GM12878 (cell line): Measurements from ENCODE around the gene BNIP3. TPM values are rescaled to one million over a fixed set of nuclear protein-coding genes. Genes with fewer than 3 reads are reported as not detected.
"Not testable (repeated sequence)": the region's sequence is repeated elsewhere in the genome, so short reads cannot be mapped to it uniquely, and the experiment has no call there.

Experiments used
- ATAC-seq: fragments of 200-7000 bp; cut with Tn5 transposase; 3 replicates; pipeline ENCODE4 v1.9.1; 2020; ENCODE audit warnings: mild to moderate bottlenecking, moderate library complexity
- BruUV-seq: library from RNA; stranded (reverse); fragments of 400-500 nt; replicated peaks from 2 replicates; lab custom pipeline; 2021; lab: Mats Ljungman, UMichigan
- CTCF ChIA-PET: fragments of 300-600 bp; sonication (Branson Sonifier 250); formaldehyde crosslinking; extraction: SDS; loops from one replicate; lab custom pipeline; 2021; ENCODE audit warnings: inconsistent platforms; lab: Yijun Ruan, JAX
- POLR2A ChIA-PET: fragments of 350-600 bp; formaldehyde crosslinking; extraction: SDS; loops from one replicate; lab custom pipeline; 2021; ENCODE audit warnings: inconsistent platforms; lab: Charles Lee
- RAD21 ChIA-PET: fragments of 300-600 bp; sonication (Branson Sonifier 250); formaldehyde crosslinking; loops from one replicate; lab custom pipeline; 2023; ENCODE audit warnings: antibody characterized with exemption; ENCODE audit not compliant: unreplicated experiment; lab: Charles Lee
- SMC1A ChIA-PET: fragments of 300-600 bp; sonication (Branson Sonifier 250); formaldehyde crosslinking; loops from one replicate; lab custom pipeline; 2023; ENCODE audit not compliant: unreplicated experiment, uncharacterized antibody; lab: Charles Lee
- DNase-seq: peaks from one replicate; pipeline ENCODE4 v3.0.0-alpha.2; 2011; ENCODE audit warnings: low read depth, low spot score
- FAIRE-seq: peaks from 3 replicates; lab custom pipeline; 2011; peaks lifted over from hg19 to GRCh38; lab: Jason Lieb, UNC
- H2AFZ ChIP-seq: 2 replicates; pipeline ENCODE4 v1.6.0; 2011; ENCODE audit warnings: low read depth, low read length, control low read depth; ENCODE audit not compliant: control insufficient read depth
- H3K27ac ChIP-seq: 2 replicates; pipeline ENCODE4 v1.5.1; 2011; ENCODE audit warnings: control low read depth; ENCODE audit not compliant: control insufficient read depth, insufficient read depth
- H3K27me3 ChIP-seq, 2 experiments: replicated peaks in 1 of 2; 2 replicates each; pipeline versions ENCODE4 v1.6.0 to v1.6.1; 2011; ENCODE audit warnings: low read length in 1 of 2; ENCODE audit not compliant: control insufficient read depth in 2 of 2, insufficient read depth in 2 of 2
- H3K36me3 ChIP-seq, 2 experiments: 2 replicates each; pipeline ENCODE4 v1.5.1; 2011; ENCODE audit warnings: low read length in 1 of 2; ENCODE audit not compliant: control insufficient read depth in 2 of 2, insufficient read depth in 2 of 2
- H3K4me1 ChIP-seq: 2 replicates; pipeline ENCODE4 v1.6.1; 2011; ENCODE audit warnings: mild to moderate bottlenecking, low read length, moderate library complexity, mixed read lengths; ENCODE audit not compliant: control insufficient read depth, insufficient read depth
- H3K4me2 ChIP-seq: 2 replicates; pipeline ENCODE4 v1.6.0; 2011; ENCODE audit warnings: control low read depth; ENCODE audit not compliant: control insufficient read depth, insufficient read depth
- H3K4me3 ChIP-seq: fragments of 200-600 bp; sonication (generic); 2 replicates; pipeline ENCODE4 v1.5.1; 2016
- H3K79me2 ChIP-seq: 2 replicates; pipeline ENCODE4 v1.6.0; 2011; ENCODE audit warnings: low read length; ENCODE audit not compliant: control insufficient read depth, insufficient read depth
- H3K9ac ChIP-seq: 2 replicates; pipeline ENCODE4 v1.8.0; 2011; ENCODE audit warnings: low read length, control low read depth, mixed read lengths; ENCODE audit not compliant: control insufficient read depth, insufficient read depth
- H3K9me3 ChIP-seq: replicated peaks from 3 replicates; pipeline ENCODE4 v1.5.1; 2011; ENCODE audit warnings: mild to moderate bottlenecking, low read length; ENCODE audit not compliant: control insufficient read depth, insufficient read depth
- H4K20me1 ChIP-seq: 2 replicates; pipeline ENCODE4 v1.6.0; 2011; ENCODE audit not compliant: control insufficient read depth, insufficient read depth
- CHD4 ChIP-seq: fragments of 200-600 bp; sonication (generic); IDR thresholded peaks from 2 replicates; pipeline ENCODE4 v1.6.1; 2016; ENCODE audit warnings: mild to moderate bottlenecking
- TBL1XR1 ChIP-seq: IDR thresholded peaks from 2 replicates; pipeline ENCODE4 v1.6.1; 2012; ENCODE audit warnings: low read depth, low read length, improper control_type of control experiment
- YY1 ChIP-seq: IDR thresholded peaks from 2 replicates; pipeline ENCODE4 v1.6.1; 2011; ENCODE audit warnings: low read depth, mild to moderate bottlenecking, low read length
- ZBTB40 ChIP-seq: fragments of 450-650 bp; IDR thresholded peaks from 2 replicates; pipeline ENCODE4 v1.6.1; 2016; ENCODE audit warnings: mild to moderate bottlenecking, moderate library complexity, borderline replicate concordance
- ZNF274 ChIP-seq: IDR thresholded peaks from one replicate; pipeline ENCODE4 v1.8.0; 2011; ENCODE audit not compliant: insufficient read length, insufficient read depth
- WGBS: methylation state at CpG from one replicate; pipeline ENCODE4 v1.1.6; 2016; ENCODE audit warnings: low lambda C conversion rate; ENCODE audit not compliant: insufficient replicate concordance, insufficient coverage; ENCODE audit errors: missing lambda C conversion rate; 5-methylcytosine and 5-hydroxymethylcytosine counted together
- in situ Hi-C: fragments of 300-500 bp; cut with MboI; formaldehyde crosslinking; loops from 9 replicates; pipeline ENCODE4 v1.14.3; 2018; ENCODE audit warnings: mixed read lengths
- intact Hi-C: fragments of 100-400 bp; cut with micrococcal nuclease; formaldehyde crosslinking; loops from one replicate; pipeline ENCODE4 v1.14.2; 2022; ENCODE audit not compliant: unreplicated experiment
- polyA plus RNA-seq, 11 experiments: library from polyadenylated mRNA; depleted of rRNA in 4 of 11; unstranded in 6 of 11; stranded (reverse) in 5 of 11; fragments of >200 nt; fragmentation: Nextera tagmentation in 4 of 11; fragmentation: Illumina TruSeq in 1 of 11; extraction: Ambion mirVana in 4 of 11; extraction: Trizol in 1 of 11; gene quantifications; 1 replicate in 1 of 11; 2 replicates in 10 of 11; pipeline versions ENCODE4 v1.2.1 to v1.2.3, GENCODE V29; 2011 to 2016; ENCODE audit warnings: inconsistent platforms in 2 of 11, missing spikeins in 2 of 11, low read depth in 1 of 11
- total RNA-seq, 4 experiments: library from RNA; depleted of rRNA in 3 of 4; stranded (reverse); fragments of >200 nt in 3 of 4; fragmentation: Illumina TruSeq in 1 of 4; extraction: Trizol in 1 of 4; gene quantifications; 2 replicates each; pipeline versions ENCODE4 v1.2.1 to v1.2.3, GENCODE V29; 2013 to 2021

The BNIP3 gene
- total and polyA plus RNA-seq, 10 of the 15 experiments (the other 5 are each of a cell fraction or from before 2014, with no cell fraction given), result 7.7 to 122 (median 29.9) TPM

- TF ChIP-seq TBL1XR1, result no peak
- no peak for TF ChIP-seq ZNF274
- TF ChIP-seq YY1, result no peak
- TF ChIP-seq CHD4, result no peak
- no peak for TF ChIP-seq ZBTB40
- TF ChIP-seq, all 136 proteins: peak for 0
- Histone ChIP-seq H3K27ac (no peak overlapping the region), H3K4me3 (no peak overlapping the region), H3K9ac (no peak overlapping the region), H3K4me2 (no peak overlapping the region), H3K9me3 (no peaks in the 10 kb centered on the region), H3K79me2 (no peaks in the 10 kb centered on the region), H3K27me3 (no peaks in the 10 kb centered on the region), H4K20me1 (no peaks in the 10 kb centered on the region), H3K4me1 (no peaks in the 10 kb centered on the region), H2AFZ (no peak overlapping the region), H3K36me3 (peaks cover 12 to 25% of the 10 kb centered on the region in 2 experiments; a peak in 3 of 4 replicates)
- no peak for ATAC-seq
- ChIA-PET POLR2A (no interaction called here), SMC1A (no interaction called here), RAD21 (no interaction called here), CTCF (no interaction called here)
- BruUV-seq, result no TSS peak
- DNase-seq, result no peak
- FAIRE-seq, result no peak
- intact Hi-C loops (no loop called here), in situ Hi-C loops (no loop called here)
- WGBS, result 96% methylated on average over 20 of the region's 21 CpGs
These were observed 27.3 kb downstream of the BNIP3 start for GRCh38 chr10:131954356-131954965.

GRCh38 chr10:131949908-131950307 is 31.8 kb downstream of the BNIP3 start:
- RAD21 ChIA-PET, H3K9ac ChIP-seq, POLR2A ChIA-PET, SMC1A ChIA-PET, CTCF ChIA-PET, H3K4me1 ChIP-seq, H3K4me3 ChIP-seq, H3K27ac ChIP-seq, FAIRE-seq, H3K27me3 ChIP-seq, in situ Hi-C loops, DNase-seq, H4K20me1 ChIP-seq, ATAC-seq, H2AFZ ChIP-seq, H3K4me2 ChIP-seq, H3K9me3 ChIP-seq, intact Hi-C loops, H3K79me2 ChIP-seq: not testable (repeated sequence)
- 100% methylated on average over 5 of the region's 7 CpGs for WGBS
- BruUV-seq, result TSS peak; percentile 30
- peaks cover 29 to 41% of the 10 kb centered on the region in 2 experiments for H3K36me3 ChIP-seq
